ENCODE data around the gene ANTXR1. TPM values are rescaled to one million over a fixed set of nuclear protein-coding genes. Genes with fewer than 3 reads are reported as not detected.

Gene ANTXR1
- total and polyA plus RNA-seq, 2 donors (not counting 1 experiment from before 2014, with no cell fraction given): 44.6 to 101 TPM

DNA sequence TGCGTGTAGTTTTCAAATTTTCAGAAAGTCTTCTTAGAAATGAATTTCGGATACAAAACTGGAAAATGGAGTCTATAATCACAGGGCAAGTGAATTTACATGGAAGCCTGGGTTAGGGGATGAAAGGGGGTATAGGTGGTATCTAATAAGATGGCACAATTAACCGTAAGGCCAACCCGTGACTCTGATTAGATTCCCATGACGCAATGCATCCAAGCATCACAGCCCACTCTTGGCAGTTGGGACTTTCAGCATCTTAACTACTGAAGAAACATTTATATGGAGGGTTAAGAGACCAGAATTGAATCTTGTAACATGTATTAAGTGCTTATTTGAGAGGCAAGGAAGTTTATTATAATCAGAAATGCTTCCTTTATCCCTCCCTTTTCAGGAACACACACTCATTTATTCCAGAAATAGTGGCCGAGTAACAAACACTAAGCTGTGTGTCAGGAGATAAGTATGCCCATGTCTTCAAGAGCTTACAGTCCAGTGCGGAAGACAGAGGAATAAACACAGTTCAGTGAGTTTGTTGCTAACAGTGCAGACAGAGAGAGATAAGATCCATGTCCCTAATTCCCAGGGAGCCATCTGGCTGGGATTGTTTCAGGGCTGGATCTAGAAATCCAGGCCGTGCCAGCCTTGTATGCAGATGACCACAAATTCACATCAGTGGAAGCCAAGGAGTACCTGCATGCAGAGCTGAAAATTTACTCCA, 151.2 kb downstream of the ANTXR1 start:
- no peaks in the 10 kb centered on the region for H3K27me3 ChIP-seq (ENCODE audit: control insufficient read depth, insufficient read depth, low read length)
- no peak overlapping the region for H3K9ac ChIP-seq (ENCODE audit: insufficient read depth, low read length)
- H3K9me3 ChIP-seq (ENCODE audit: control insufficient read depth, insufficient read depth, low read depth, low read length): no peaks in the 10 kb centered on the region
- no peaks in the 10 kb centered on the region for H4K20me1 ChIP-seq (ENCODE audit: control insufficient read depth, extremely low read depth, insufficient read depth, low read length)
- TF ChIP-seq, protein P1, sequence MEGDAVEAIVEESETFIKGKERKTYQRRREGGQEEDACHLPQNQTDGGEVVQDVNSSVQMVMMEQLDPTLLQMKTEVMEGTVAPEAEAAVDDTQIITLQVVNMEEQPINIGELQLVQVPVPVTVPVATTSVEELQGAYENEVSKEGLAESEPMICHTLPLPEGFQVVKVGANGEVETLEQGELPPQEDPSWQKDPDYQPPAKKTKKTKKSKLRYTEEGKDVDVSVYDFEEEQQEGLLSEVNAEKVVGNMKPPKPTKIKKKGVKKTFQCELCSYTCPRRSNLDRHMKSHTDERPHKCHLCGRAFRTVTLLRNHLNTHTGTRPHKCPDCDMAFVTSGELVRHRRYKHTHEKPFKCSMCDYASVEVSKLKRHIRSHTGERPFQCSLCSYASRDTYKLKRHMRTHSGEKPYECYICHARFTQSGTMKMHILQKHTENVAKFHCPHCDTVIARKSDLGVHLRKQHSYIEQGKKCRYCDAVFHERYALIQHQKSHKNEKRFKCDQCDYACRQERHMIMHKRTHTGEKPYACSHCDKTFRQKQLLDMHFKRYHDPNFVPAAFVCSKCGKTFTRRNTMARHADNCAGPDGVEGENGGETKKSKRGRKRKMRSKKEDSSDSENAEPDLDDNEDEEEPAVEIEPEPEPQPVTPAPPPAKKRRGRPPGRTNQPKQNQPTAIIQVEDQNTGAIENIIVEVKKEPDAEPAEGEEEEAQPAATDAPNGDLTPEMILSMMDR (conservative IDR thresholded peaks at IDR 0.05 in 1 of 2, IDR thresholded peaks at IDR 0.05 in 1 of 2; ENCODE audit: low read depth in 1 of 2, low read length in 2 of 2): no peak
- TF ChIP-seq EZH2 (IDR thresholded peaks at IDR 0.05; ENCODE audit: low read length, missing control alignments): no peak
- no peaks in the 10 kb centered on the region for H3K36me3 ChIP-seq (ENCODE audit: control insufficient read depth, insufficient read depth, low read length)
- peak overlapping the region; percentile 67 for H3K27ac ChIP-seq (ENCODE audit: insufficient read depth, low read length)
- peaks cover 22% of the 10 kb centered on the region for H3K4me1 ChIP-seq (ENCODE audit: control insufficient read depth, extremely low read depth, insufficient read depth, low read length)
- peak overlapping the region; percentile 16 for H3K4me2 ChIP-seq (ENCODE audit: extremely low read depth, insufficient read depth, low read length)
- no peaks in the 10 kb centered on the region for H3K79me2 ChIP-seq (ENCODE audit: control insufficient read depth, insufficient read depth, low read length)
- H2AFZ ChIP-seq (ENCODE audit: low read length): no peak overlapping the region
- DNase-seq (ENCODE audit: low read depth in 2 of 2): peak; percentile 67 to 96
- no peak overlapping the region for H3K4me3 ChIP-seq (replicated peaks in 1 of 4; ENCODE audit: control extremely low read depth in 1 of 4, insufficient read depth in 1 of 4, low read depth in 3 of 4, low read length in 4 of 4)

DNA sequence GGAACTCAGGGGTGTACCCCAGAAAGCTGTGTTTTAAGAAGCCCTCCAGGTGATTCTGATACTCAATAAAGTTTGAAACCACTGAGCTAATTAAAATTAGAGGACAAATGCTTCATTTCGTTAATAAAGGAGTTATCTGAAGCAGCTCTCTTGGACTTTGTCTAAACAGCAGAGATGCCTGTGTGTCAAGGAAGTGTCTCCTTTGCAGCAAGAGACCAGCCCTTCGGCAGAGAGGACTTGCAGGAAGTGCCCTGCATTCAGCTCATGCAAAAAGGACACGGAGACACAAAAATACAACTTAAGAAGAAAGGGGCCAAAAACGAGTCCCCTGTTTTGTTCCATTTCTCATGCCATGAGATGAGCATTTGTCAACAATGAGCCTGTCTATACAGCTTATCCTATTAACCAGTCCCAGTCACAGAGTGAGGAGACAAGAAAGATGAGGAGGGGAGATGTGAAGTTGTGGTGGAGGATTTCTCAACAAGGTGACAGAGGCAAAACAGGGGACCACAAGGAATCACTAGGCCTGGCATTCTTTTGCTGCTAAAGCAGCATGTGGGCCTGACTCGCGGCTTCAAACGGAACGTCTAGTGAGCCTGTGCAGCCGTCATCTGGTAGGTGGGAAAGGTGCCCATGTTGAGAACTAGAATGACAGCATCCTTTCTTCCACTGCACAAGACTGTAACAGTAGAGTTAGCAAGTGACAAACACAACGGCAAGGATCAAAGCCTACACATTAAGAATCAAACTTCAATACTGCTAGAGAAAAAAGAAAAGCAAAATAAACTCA, 152.3 kb downstream of the ANTXR1 start:
- H3K4me1 ChIP-seq (ENCODE audit: control insufficient read depth, extremely low read depth, insufficient read depth, low read length): peaks cover 22% of the 10 kb centered on the region
- no peaks in the 10 kb centered on the region for H3K27me3 ChIP-seq (ENCODE audit: control insufficient read depth, insufficient read depth, low read length)
- peak overlapping the region; percentile 67 for H3K27ac ChIP-seq (ENCODE audit: insufficient read depth, low read length)
- H3K4me3 ChIP-seq (replicated peaks in 1 of 4; ENCODE audit: control extremely low read depth in 1 of 4, insufficient read depth in 1 of 4, low read depth in 3 of 4, low read length in 4 of 4): no peak overlapping the region
- no peaks in the 10 kb centered on the region for H4K20me1 ChIP-seq (ENCODE audit: control insufficient read depth, extremely low read depth, insufficient read depth, low read length)
- TF ChIP-seq EZH2 (IDR thresholded peaks at IDR 0.05; ENCODE audit: low read length, missing control alignments): no peak
- TF ChIP-seq, protein P1 (conservative IDR thresholded peaks at IDR 0.05 in 1 of 2, IDR thresholded peaks at IDR 0.05 in 1 of 2; ENCODE audit: low read depth in 1 of 2, low read length in 2 of 2): no peak
- H3K36me3 ChIP-seq (ENCODE audit: control insufficient read depth, insufficient read depth, low read length): no peaks in the 10 kb centered on the region
- no peak for DNase-seq (ENCODE audit: low read depth in 2 of 2)
- H2AFZ ChIP-seq (ENCODE audit: low read length): no peak overlapping the region
- no peak overlapping the region for H3K9ac ChIP-seq (ENCODE audit: insufficient read depth, low read length)
- no peaks in the 10 kb centered on the region for H3K79me2 ChIP-seq (ENCODE audit: control insufficient read depth, insufficient read depth, low read length)
- no peaks in the 10 kb centered on the region for H3K9me3 ChIP-seq (ENCODE audit: control insufficient read depth, insufficient read depth, low read depth, low read length)
- H3K4me2 ChIP-seq (ENCODE audit: extremely low read depth, insufficient read depth, low read length): no peak overlapping the region

DNA sequence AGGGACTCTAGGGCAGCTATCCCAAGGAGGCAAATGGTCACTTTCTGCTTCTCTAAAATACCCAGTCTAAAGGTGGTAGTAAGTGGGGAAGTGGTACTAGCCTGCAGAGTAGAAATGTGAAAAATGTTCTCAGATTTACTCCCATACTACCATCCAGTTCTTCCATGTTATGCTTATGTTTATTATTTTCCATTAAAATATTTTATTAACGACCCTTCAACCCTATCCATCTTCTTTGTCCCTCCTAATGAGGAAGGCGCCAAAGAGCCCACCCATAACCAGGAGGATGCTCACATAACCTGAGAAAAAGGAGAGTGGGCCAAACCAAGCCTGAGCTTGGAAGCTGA, 153.5 kb downstream of the ANTXR1 start:
- DNase-seq (ENCODE audit: low read depth in 2 of 2): no peak
- no peaks in the 10 kb centered on the region for H3K36me3 ChIP-seq (ENCODE audit: control insufficient read depth, insufficient read depth, low read length)
- H4K20me1 ChIP-seq (ENCODE audit: control insufficient read depth, extremely low read depth, insufficient read depth, low read length): no peaks in the 10 kb centered on the region
- no peak for TF ChIP-seq EZH2 (IDR thresholded peaks at IDR 0.05; ENCODE audit: low read length, missing control alignments)
- TF ChIP-seq, protein P1 (conservative IDR thresholded peaks at IDR 0.05 in 1 of 2, IDR thresholded peaks at IDR 0.05 in 1 of 2; ENCODE audit: low read depth in 1 of 2, low read length in 2 of 2): no peak
- H3K27me3 ChIP-seq (ENCODE audit: control insufficient read depth, insufficient read depth, low read length): no peaks in the 10 kb centered on the region
- H2AFZ ChIP-seq (ENCODE audit: low read length): no peak overlapping the region
- no peak overlapping the region for H3K4me2 ChIP-seq (ENCODE audit: extremely low read depth, insufficient read depth, low read length)
- peaks cover 22% of the 10 kb centered on the region for H3K4me1 ChIP-seq (ENCODE audit: control insufficient read depth, extremely low read depth, insufficient read depth, low read length)
- no peak overlapping the region for H3K4me3 ChIP-seq (replicated peaks in 1 of 4; ENCODE audit: control extremely low read depth in 1 of 4, insufficient read depth in 1 of 4, low read depth in 3 of 4, low read length in 4 of 4)
- no peaks in the 10 kb centered on the region for H3K9me3 ChIP-seq (ENCODE audit: control insufficient read depth, insufficient read depth, low read depth, low read length)
- no peak overlapping the region for H3K9ac ChIP-seq (ENCODE audit: insufficient read depth, low read length)
- H3K79me2 ChIP-seq (ENCODE audit: control insufficient read depth, insufficient read depth, low read length): no peaks in the 10 kb centered on the region
- no peak overlapping the region for H3K27ac ChIP-seq (ENCODE audit: insufficient read depth, low read length)
